Amniotic epithelial cell (primary cell): ENCODE data around the gene ANKRD17.

Source experiments
- DNase-seq: peaks from one replicate; pipeline ENCODE4 v3.0.0-alpha.2; 2010; ENCODE audit warnings: low read depth

Gene ANKRD17

GRCh38 chr4:73104695-73105094, 153.9 kb downstream of the ANKRD17 start:
- no peak for DNase-seq

- DNase-seq, result peak; percentile 25
These were observed 154.6 kb downstream of the ANKRD17 start for GRCh38 chr4:73103799-73104503.

GRCh38 chr4:73099143-73099542, 159.5 kb downstream of the ANKRD17 start:
- no peak for DNase-seq

GRCh38 chr4:73098713-73099112, 159.9 kb downstream of the ANKRD17 start:
- DNase-seq, result no peak

- no peak for DNase-seq
These were observed 160.6 kb downstream of the ANKRD17 start for GRCh38 chr4:73098016-73098415.

GRCh38 chr4:73092868-73093267, 165.7 kb downstream of the ANKRD17 start:
- no peak for DNase-seq

- no peak for DNase-seq
These were observed 167.9 kb downstream of the ANKRD17 start for GRCh38 chr4:73090738-73091137.

- DNase-seq, result no peak
These were observed 170.7 kb downstream of the ANKRD17 start for GRCh38 chr4:73087871-73088270.

- peak; percentile 11 for DNase-seq
These were observed 172.3 kb downstream of the ANKRD17 start for GRCh38 chr4:73086095-73086868.

GRCh38 chr4:73080789-73081188, 177.8 kb downstream of the ANKRD17 start:
- peak; percentile 56 for DNase-seq

- DNase-seq, result no peak
These were observed 182.8 kb downstream of the ANKRD17 start for GRCh38 chr4:73075832-73076231.

GRCh38 chr4:73070074-73070390, 188.6 kb downstream of the ANKRD17 start:
- no peak for DNase-seq

GRCh38 chr4:73069338-73070073, 189.1 kb downstream of the ANKRD17 start, which contains the start of gene COX18:
TSS of gene COX18 (minus strand) at chr4:73069716. CDS start at chr4:73069649, 67 bp downstream.
- peak; percentile 98 for DNase-seq

GRCh38 chr4:73068491-73069337, 189.9 kb downstream of the ANKRD17 start:
- peak; percentile 41 for DNase-seq

- DNase-seq, result peak; percentile 20
These were observed 190.6 kb downstream of the ANKRD17 start for GRCh38 chr4:73067971-73068394.

GRCh38 chr4:73066928-73067327, 191.7 kb downstream of the ANKRD17 start:
- DNase-seq, result no peak

- DNase-seq, result no peak
These were observed 192.2 kb downstream of the ANKRD17 start for GRCh38 chr4:73066445-73066844.

GRCh38 chr4:73064536-73064935, 194.1 kb downstream of the ANKRD17 start:
- DNase-seq, result peak; percentile 66

- DNase-seq, result peak; percentile 55
These were observed 203.2 kb downstream of the ANKRD17 start for GRCh38 chr4:73055241-73055897.

- peak; percentile 34 for DNase-seq
These were observed 204.6 kb downstream of the ANKRD17 start for GRCh38 chr4:73053974-73054480.

- DNase-seq, result peak; percentile 88
These were observed 205.5 kb downstream of the ANKRD17 start for GRCh38 chr4:73053076-73053475.
